ENCODE data around the gene MICAL1.
A peak's percentile ranks its signal among the peaks of the same experiment; 100 is the strongest.

MICAL1 gene, protein sequence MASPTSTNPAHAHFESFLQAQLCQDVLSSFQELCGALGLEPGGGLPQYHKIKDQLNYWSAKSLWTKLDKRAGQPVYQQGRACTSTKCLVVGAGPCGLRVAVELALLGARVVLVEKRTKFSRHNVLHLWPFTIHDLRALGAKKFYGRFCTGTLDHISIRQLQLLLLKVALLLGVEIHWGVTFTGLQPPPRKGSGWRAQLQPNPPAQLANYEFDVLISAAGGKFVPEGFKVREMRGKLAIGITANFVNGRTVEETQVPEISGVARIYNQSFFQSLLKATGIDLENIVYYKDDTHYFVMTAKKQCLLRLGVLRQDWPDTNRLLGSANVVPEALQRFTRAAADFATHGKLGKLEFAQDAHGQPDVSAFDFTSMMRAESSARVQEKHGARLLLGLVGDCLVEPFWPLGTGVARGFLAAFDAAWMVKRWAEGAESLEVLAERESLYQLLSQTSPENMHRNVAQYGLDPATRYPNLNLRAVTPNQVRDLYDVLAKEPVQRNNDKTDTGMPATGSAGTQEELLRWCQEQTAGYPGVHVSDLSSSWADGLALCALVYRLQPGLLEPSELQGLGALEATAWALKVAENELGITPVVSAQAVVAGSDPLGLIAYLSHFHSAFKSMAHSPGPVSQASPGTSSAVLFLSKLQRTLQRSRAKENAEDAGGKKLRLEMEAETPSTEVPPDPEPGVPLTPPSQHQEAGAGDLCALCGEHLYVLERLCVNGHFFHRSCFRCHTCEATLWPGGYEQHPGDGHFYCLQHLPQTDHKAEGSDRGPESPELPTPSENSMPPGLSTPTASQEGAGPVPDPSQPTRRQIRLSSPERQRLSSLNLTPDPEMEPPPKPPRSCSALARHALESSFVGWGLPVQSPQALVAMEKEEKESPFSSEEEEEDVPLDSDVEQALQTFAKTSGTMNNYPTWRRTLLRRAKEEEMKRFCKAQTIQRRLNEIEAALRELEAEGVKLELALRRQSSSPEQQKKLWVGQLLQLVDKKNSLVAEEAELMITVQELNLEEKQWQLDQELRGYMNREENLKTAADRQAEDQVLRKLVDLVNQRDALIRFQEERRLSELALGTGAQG

DNA sequence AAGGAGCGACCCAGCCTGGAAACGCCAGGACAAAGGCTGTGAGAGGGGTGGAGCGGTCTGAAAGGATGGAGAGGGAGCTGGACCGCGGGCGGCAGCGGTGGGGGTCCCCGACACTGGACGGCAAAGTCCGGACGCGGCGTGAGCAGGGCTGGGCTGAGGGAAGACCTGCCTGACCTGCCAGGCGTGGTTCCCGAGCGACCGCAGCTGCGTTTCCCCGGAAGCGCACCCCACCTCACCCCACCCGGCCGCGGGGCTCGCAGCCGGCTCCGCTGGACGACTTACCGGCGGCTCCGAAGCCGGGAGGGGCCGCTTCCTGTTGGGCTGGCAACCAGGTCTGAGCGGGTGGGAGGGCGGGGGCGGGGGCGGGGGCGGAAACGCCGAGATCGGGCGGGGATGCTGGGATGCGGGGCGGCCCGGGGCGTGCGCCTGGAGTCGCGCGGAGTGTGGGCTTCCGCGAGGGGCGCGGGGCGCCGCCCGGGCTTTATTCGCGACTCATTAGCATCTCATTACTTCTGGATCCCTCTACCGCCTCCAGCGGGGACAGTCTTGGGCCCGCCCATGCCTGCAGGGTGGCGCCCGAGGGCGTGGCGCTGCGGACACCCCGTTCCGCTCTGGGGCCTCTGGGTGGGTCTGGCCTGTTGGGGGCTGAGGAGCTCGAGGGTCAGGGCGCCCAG, at the start of gene MICAL1:
Gene MICAL1 (minus strand): TSS at position 336 of the 674 bp plus-strand sequence. CDS start 1,576 bp downstream, outside the sequence.
- FAIRE-seq (no peak), DNase-seq (ENCODE audit: insufficient read length, low spot score) (peak; percentile 69)
- TF ChIP-seq, protein P1, sequence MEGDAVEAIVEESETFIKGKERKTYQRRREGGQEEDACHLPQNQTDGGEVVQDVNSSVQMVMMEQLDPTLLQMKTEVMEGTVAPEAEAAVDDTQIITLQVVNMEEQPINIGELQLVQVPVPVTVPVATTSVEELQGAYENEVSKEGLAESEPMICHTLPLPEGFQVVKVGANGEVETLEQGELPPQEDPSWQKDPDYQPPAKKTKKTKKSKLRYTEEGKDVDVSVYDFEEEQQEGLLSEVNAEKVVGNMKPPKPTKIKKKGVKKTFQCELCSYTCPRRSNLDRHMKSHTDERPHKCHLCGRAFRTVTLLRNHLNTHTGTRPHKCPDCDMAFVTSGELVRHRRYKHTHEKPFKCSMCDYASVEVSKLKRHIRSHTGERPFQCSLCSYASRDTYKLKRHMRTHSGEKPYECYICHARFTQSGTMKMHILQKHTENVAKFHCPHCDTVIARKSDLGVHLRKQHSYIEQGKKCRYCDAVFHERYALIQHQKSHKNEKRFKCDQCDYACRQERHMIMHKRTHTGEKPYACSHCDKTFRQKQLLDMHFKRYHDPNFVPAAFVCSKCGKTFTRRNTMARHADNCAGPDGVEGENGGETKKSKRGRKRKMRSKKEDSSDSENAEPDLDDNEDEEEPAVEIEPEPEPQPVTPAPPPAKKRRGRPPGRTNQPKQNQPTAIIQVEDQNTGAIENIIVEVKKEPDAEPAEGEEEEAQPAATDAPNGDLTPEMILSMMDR (IDR thresholded peaks at IDR 0.05; ENCODE audit: insufficient read depth, missing control alignments): peak; percentile 5

DNA sequence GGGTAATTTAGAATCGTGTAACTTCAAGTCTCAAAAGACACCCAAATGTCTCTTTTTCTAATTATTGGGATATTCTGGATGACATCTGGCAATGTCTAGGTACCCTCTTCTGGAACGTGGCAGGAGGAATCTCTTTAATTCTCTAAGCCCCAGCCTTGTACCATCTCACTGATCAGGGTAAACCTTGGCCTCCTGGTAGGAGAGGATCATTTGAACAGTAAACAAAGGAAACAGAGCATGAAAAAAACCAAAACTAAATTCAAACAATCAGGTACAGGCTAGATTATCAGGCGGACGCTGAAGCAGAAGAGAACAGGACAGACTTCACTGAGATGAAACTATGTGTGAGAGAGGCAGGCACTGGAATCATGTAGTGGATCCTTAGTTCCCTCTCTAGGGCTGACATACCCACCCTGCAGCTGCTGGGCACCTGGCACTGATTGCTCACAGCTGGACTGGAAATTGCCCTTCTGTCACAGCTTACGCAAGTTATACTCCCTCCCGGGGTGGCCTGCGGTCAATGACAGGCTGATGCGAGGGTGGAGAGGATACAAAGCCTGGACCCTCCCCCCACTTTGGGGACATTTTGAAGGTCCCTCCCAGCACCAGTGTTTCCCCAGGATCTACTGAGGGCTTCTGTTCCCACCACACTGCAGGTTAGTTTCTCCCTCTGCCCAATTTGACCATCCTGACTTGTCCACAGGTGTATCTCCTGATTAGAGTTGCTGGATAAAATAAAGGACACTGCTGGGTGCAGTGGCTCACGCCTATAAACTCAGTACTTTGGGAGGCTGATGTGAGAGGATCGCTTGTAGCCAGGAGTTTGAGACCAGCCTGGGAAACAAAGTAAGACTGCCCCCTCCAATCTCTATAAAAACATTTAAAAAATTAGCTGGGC, 48.0 kb upstream of the MICAL1 start:
- TF ChIP-seq, protein P1 (IDR thresholded peaks at IDR 0.05; ENCODE audit: insufficient read depth, missing control alignments): no peak
- DNase-seq (ENCODE audit: insufficient read length, low spot score): no peak
- no peak for FAIRE-seq

DNA sequence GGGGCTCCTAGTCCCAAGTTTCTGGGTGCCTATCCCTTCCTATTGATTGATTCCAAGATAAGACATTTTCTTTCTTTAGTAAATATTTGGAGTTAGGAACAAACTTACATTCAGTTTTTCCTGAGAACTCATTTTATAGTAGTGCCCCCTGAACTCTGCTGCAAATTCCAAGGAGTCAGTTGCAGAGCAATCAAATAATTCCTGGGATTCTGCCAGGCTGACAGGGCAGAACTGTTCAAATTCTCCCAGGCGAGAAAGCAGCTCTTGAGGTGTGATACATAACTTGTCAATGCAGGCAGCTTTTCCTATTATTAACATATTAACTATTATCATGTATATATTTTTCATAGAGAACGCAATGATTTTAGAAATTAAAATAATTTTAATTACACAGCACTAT, 43.4 kb upstream of the MICAL1 start:
- TF ChIP-seq, protein P1 (IDR thresholded peaks at IDR 0.05; ENCODE audit: insufficient read depth, missing control alignments): no peak
- no peak for FAIRE-seq
- no peak for DNase-seq (ENCODE audit: insufficient read length, low spot score)

DNA sequence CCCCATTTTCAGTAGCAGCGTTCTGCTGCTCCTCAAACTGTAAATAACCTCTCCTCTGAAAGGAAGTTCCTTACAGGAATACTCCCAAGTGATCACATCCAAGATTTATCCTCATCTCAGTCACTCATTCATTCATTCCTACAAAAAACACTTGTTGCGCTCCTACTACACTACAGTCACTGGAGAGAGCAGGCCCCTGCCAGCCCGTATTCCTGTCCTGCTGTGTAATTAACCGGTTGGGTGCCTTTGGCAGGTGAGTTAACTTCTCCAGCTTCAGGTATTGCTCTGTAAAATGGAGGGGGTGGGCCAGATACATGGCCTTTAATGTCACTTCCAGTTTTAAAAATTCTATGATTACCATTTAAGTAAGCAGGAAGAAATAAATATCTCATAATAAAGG, 42.5 kb upstream of the MICAL1 start:
- no peak for DNase-seq (ENCODE audit: insufficient read length, low spot score)
- TF ChIP-seq, protein P1 (IDR thresholded peaks at IDR 0.05; ENCODE audit: insufficient read depth, missing control alignments): no peak
- FAIRE-seq: no peak

DNA sequence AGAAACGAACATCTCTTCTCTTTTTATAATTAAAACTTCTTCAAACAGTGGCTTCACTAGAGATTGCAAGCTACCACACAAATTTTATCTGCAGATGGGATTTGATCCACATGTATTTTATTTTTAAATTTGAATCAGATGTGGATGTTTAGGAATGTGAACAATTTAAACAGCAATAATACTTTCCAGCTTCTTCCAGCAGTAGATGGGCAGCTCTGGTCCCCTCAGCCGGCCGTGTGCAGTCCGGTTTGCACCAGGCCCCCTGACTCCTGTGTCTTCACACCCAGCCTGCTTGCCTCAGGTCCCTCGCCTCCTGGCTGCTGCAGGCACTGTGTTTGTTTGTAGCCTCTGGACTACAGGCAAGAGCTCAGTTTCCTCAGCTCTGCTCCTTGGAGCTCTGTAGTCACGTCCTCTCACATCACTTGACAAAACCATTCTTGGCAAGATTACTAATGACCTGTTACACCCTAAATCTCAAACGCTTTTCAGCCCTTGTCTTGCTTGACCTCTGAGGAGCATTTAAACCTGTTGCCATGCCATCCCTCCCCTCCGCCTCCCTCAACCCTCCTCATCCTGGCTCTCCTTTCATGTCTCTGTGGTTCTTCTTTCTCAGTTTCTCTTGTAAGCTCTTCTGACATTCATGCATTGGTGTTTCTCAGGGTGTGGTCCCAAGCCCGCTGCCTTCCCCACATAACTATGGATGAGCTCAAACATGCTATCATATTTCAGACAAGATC, 40.6 kb upstream of the MICAL1 start:
- no peak for FAIRE-seq
- no peak for DNase-seq (ENCODE audit: insufficient read length, low spot score)
- TF ChIP-seq, protein P1 (IDR thresholded peaks at IDR 0.05; ENCODE audit: insufficient read depth, missing control alignments): no peak
